Testis (tissue), 2 donors: ENCODE results near the gene SH3GL2.

Source experiments
- CTCF ChIP-seq, 3 experiments: fragments of 450-650 bp in 2 of 3; fragments of 200-600 bp in 1 of 3; sonication (generic) in 1 of 3; IDR thresholded peaks; one replicate each; pipeline ENCODE4 v1.5.1; 2016 to 2019; ENCODE audit warnings: antibody characterized with exemption in 3 of 3, mild to moderate bottlenecking in 2 of 3, moderate library complexity in 1 of 3
- POLR2A ChIP-seq: fragments of 450-650 bp; IDR thresholded peaks from one replicate; pipeline ENCODE4 v1.6.1; 2017; ENCODE audit warnings: antibody characterized with exemption, mild to moderate bottlenecking, moderate library complexity

- no peak for TF ChIP-seq CTCF (IDR thresholded peaks at IDR 0.05)
- no peak for TF ChIP-seq POLR2A
These were observed 57.5 kb downstream of the SH3GL2 start for GRCh38 chr9:17636349-17636748.
